GM19372 (cell line): ENCODE measurements around the gene B3GALT5.
"Not testable (repeated sequence)": the region's sequence is repeated elsewhere in the genome, so short reads cannot be mapped to it uniquely, and the experiment has no call there.

ENCODE experiments used
- ATAC-seq: cut with Tn5 transposase; IDR thresholded peaks from one replicate; pipeline ENCODE4 v1.9.1; 2021; ENCODE audit warnings: mild to moderate bottlenecking, low read depth, moderate library complexity; ENCODE audit not compliant: unreplicated experiment

The B3GALT5 gene

GRCh38 chr21:39686646-39687468 is 74.1 kb downstream of the B3GALT5 start:
- ATAC-seq = no peak

DNA sequence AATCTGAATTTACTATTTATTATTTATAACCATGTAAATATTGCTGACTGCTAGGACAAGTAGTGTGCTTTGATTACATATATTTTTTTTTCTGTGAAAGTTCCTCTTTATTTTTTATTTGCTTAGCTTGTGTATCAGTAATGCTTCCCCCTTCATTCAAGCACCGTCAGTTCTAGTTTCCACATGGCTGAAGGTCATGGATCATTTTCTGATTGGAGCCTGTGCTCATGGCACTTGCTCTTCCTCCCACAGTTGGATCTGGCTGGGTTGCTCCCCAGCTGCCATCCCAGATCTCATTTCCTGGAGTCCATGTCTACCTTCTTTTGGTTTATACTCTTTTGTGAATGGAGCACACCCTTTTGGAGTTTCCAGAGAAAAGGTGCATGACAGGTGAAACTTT is 75.3 kb downstream of the B3GALT5 start:
- no peak for ATAC-seq

GRCh38 chr21:39689860-39690259 is 77.1 kb downstream of the B3GALT5 start:
- ATAC-seq = not testable (repeated sequence)

DNA sequence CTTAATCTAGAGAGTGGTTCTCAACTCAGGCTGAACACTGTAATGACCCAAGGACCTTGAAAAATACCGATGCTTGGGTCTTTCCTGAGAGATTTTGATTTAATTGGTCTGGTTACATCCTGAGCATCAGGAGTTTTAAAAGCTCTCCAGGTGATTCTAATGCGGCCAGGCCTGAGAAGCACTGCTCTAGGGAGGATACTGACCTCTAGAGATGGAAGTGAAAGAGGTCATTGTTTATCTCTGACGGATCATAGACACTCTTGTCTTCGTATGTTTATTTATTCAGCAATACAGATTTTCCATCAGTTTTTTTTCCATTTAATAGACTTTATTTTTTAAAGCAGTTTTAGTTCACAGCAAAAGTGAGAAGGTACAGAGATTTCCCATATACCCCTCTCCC is 77.7 kb downstream of the B3GALT5 start:
- no peak for ATAC-seq

- no peak for ATAC-seq
These were observed 82.0 kb downstream of the B3GALT5 start for GRCh38 chr21:39694750-39695149.

DNA sequence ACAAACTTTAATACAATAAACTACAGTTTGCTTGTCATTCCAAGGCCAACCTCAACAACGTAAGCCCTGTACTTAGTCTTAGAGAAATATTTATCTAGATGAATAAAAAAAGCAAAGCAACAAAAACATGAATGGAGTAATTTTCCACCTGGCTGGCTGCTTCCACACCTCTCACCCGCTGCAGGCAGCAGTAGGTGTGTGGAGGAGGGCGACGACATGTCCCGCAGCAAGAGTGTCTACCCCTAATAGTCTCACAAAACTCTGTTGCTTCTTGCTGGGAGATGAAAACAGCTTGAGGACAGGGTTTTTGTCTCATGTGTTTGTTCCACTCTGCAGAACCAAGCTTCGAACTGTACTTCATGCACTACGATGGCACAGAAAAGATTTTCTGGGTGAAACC is 83.5 kb downstream of the B3GALT5 start:
- no peak for ATAC-seq

- ATAC-seq = no peak
These were observed 83.9 kb downstream of the B3GALT5 start for GRCh38 chr21:39696618-39697017.

DNA sequence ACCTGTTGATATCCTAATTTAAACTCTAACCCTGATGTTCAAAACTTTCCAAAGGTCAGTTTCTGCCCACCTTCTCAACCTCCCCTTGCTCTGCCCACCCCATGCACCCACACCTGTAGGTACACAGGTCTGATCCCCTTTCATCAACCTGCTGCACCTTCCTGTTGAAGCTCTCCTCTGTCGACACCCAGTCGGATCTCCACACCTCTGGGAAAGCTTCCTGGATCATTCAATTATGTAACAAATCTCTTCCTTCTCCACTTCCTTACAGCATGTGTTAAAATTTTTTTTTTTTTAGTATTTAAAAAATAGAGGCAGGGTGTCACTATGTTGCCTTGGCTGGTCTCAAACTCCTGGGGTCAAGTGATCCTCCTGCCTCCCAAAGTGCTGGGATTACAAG is 87.6 kb downstream of the B3GALT5 start:
- no peak for ATAC-seq

GRCh38 chr21:39703578-39703977 is 90.8 kb downstream of the B3GALT5 start:
- ATAC-seq = no peak

DNA sequence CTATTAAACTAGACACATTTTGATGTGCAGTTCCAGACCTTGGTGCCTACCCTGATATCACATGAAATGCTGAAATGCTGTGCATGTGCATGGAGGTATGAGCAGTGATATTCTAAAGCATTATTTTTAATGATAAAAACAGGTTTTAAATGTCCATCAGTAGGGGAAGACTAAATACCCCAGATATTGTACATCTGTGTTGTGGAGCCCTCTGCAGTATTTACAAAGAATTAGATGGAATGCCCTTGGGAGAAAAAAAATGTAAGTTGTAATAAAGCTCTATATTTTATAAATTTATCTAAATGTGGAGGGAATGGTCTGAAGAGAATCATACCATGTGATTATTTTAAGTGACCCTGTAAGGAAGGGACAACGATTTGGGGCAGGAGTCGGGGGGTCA is 93.1 kb downstream of the B3GALT5 start:
- no peak for ATAC-seq

- no peak for ATAC-seq
These were observed 94.6 kb downstream of the B3GALT5 start for GRCh38 chr21:39707316-39707715.

- ATAC-seq = no peak
These were observed 98.1 kb downstream of the B3GALT5 start for GRCh38 chr21:39710866-39711265.

DNA sequence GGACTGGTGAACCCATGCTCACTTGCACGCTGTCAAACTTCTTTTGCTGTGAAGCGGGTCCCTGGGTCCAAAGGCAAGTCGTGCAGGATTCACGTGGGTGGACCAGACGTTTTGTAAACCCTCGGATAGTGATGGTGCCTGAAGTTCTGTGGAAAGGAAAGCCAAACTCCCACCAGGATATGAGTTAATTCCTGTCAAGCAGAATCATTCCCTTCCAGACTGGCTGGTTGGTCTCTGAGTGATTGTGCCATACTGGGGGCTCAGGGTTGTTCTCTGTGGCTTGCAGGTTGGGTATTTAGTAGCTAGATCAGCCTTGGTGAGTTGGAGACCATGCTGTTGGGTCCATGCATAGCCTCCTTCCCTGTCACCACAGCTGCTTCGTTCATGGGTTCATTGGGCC is 99.5 kb downstream of the B3GALT5 start:
- ATAC-seq = no peak

DNA sequence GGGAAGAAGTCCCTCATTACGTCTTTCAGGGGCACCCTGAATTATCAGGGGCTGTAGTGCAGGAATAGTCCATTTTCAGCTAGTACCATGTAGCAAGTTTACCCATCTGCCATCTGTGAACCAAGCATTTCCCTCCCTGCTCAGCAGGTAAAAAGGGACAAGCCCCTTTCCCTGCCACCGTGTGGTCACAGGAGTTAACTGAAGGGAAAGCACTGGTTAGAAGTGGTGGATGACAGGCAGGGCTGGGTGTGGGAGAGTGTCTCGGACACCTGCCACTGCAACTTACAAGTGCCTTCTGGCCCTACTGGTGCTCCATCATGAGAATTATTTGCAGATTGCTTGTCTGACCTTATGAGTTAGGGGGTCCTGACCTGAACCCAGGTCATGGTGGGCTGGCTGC is 100.2 kb downstream of the B3GALT5 start:
- no peak for ATAC-seq

- ATAC-seq = no peak
These were observed 101.2 kb downstream of the B3GALT5 start for GRCh38 chr21:39713905-39714304.

DNA sequence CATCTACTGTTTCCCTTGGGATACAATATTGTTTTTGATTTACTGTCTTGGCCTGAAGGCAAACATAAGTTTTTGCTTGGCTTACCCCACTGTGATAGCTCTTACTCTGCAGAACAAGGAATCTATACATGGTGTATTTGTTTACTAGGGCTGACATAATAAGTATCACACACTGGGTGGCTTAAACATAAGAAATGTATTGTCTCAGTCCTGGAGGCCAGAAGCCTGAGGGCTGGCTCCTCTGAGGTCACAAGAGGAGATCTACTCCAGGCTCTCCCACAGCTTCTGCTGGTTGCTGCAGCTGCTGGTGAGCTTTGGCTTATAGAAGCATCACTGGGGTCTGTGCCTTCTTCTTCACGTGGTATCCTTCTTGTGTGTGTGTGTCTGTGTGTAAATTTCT is 101.6 kb downstream of the B3GALT5 start:
- ATAC-seq = no peak

- no peak for ATAC-seq
These were observed 103.2 kb downstream of the B3GALT5 start for GRCh38 chr21:39715804-39716397.

- ATAC-seq = no peak
These were observed 107.5 kb downstream of the B3GALT5 start for GRCh38 chr21:39720126-39720778.

DNA sequence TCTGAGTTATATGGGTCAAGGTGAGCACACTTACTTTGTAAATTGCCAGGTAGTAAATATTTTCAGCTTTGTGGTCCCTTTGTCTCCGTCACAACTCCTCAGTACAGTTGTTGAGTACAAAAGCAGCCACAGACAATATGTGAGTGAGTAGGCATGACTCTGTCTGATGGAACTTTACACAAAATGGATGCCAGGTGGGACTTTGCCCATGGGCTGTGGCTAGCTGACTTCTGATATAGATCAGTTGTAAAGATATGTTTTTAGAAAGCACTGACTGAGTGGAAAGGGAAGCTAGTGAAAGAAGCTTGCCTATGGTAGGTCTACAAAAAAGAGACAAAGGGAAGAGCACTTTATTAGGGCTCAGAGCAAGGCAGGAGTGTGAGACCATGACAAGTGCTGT is 109.1 kb downstream of the B3GALT5 start:
- no peak for ATAC-seq
